Epithelial cell of prostate (primary cell): ENCODE measurements around the gene PRCC.

Experiments used
- DNase-seq: peaks from one replicate; pipeline ENCODE4 v3.0.0-alpha.2; 2011; ENCODE audit warnings: low read depth, low spot score
- H3K27ac ChIP-seq: fragments of 450-650 bp; 2 replicates; pipeline ENCODE4 v1.5.1; 2017; ENCODE audit warnings: mild to moderate bottlenecking

PRCC gene

DNA sequence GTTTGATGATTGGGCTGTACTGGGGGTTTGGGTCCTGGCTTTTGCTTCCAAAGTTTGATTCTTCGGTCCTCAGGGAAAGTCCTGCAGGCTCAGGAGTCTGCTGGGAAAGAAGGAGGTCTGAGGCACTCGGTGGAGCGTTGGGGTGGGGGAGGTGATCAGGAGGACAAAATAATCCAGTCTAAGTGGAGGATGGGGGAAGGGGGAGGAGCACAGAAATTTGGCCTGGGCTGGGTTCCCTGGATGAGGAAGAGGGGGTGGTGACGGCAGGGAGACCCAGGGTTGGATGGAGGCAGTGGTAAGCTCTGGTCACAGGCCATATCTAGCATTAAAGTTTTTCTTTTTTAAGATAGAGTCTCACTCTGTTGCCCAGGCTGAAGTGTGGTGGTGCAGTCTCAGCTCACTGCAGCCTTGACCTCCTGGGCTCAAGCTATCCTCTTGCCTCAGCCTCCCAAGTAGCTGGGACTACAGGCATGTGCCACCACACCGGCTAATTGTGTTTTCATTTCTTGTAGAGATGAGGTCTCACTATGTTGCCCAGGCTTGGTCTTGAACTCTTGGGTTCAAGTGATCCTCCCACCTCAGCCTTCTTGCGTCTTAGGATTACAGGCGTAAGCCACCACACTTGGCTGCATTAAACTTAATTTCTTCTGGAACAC is 42.5 kb downstream of the PRCC start:
- no peak for DNase-seq
- no peak overlapping the region for H3K27ac ChIP-seq

DNA sequence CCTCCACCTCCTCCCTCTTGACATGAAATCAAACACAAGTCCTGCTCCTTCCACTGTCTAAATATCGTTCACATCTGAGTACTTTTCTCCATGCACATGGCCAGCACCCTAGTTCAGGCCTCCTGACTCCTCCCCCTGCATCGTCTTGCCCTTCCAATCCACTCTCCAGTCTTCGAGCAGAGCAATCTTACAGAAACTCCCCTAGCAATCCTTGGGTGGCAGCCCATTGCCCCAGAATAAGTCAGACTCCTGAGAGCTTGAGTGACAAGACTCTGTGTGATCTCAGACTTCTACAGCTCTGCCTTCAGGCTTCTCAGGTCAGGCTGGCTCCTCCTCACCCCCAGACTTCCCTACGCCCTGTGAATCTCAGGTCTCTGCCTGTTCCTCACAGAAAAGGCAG is 43.8 kb downstream of the PRCC start:
- no peak overlapping the region for H3K27ac ChIP-seq

DNA sequence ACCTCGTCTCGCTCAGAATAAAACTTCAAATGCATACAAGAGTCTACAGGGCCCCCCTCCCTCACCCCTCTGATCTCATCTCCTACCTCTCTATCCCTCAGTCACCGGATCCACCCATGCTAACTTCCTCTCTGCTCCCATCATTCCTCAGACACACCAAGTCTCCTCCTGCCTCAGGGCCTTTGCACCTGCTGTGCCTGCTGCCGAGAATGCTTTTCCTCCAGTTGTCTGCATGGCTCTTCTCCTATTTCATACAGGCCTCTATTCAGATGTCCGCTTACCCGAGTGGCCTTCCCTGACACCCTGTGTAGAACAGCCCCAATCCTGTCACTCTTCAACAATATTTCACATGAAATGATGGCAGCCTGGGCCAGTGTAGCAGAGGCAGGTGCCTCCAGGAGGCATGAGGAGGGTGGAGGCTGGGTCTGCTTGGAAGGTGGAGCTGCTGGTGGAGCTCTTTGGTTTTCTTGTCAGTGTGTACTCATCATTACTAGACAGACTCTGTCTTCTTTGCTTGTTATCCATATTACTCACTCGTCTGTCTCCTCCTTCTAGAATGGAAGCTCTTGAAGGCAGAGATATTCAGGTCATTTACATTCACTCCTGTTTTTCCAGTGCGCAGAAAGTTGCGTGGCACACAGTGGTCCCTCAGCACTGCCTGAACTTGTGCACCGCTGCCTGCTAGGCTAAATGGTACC is 45.1 kb downstream of the PRCC start:
- H3K27ac ChIP-seq = no peak overlapping the region
- no peak for DNase-seq

More for the DNA sequence above, 43.8 kb downstream of the PRCC start:
- DNase-seq = no peak

DNA sequence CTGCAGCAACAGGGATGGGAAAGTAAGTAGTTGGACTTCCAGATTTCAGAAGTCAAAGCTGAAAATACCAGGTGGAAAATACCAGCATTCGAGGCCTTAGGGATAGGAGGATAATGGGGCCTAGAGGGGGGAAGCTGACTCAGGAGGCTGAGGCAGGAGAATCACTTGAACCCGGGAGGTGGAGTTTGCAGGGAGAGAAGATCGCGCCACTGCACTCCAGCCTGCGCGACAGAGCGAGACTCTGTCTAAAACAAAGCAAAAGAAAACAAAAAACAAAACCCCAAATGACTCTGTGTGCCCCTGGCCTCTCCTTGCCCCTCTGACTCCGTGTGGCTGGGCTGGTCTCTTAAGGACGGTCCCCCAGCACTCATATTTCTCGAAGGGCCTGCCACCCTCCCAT is 46.0 kb downstream of the PRCC start:
- H3K27ac ChIP-seq = no peak overlapping the region
- no peak for DNase-seq

DNA sequence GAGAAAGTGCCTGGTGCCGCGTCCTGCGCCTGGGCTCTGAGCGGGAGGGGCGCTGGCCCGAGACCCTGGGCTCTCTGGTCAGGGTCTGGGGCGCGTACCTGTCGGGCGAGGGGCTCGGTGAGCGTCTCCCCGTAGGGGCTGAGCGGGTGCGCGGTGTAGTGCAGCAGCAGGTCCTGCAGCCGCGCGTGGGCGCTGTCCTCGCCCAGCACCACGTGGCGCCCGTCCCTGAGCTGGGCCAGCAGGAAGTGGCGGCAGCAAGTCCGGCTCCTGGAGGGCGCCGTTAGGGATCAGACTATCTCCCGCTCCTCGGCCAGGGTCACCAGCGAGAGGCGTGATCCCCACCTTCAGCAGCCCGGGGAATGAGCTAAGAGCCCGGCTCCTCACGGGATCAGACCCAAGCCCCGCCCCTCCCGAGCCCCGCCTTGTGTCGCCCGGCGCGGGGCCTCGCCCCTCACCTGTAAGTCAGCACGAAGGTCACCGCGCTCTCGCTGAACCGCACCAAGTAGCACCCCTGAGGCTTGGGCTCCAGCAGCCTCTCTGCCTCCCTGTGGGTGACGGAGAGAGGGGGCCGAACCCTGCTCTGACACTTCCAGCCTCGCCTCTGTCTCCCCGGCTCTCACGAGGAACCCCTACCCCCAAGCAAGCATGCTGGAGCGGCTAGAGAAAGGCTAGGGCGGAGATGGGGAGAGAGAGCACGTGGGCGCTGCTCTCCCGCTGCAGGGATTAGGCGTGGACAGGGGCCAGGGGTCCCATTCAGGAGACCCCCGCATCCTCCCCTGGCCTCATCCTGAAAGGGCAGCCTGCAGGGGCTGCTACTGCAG is 46.6 kb downstream of the PRCC start:
- H3K27ac ChIP-seq = peak overlapping the region; percentile 55
- DNase-seq = no peak

DNA sequence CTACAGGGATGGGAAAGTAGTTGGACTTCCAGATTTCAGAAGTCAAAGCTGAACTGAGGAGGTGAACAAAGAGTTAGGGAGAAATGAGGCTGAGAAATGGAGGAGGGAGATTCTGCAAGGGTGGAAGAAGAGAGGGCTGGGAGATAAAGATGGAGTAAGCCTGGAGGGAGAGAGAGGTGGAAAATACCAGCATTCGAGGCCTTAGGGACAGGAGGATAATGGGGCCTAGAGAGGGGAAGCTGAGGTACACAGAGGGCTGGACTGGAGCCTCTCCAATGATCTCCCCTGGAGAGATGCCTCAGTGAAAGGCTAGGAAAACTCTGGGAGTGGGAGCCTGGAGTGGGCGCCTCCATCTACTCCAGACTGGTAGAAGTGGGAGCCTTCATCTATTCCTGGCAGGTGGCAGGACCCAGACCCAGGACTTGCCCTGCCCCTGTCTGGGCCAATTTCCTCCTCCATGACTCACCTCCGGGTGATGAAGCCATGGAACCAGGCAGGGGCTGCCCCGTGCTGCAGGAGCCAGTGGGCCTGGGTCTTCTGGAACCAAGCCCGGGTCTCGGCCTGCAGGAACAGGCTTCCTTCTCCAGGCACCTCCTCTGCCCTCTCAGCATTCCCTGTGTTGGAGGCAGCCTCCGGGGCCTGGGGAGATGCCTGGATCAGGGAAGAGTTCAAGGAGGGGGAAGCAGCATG is 47.4 kb downstream of the PRCC start:
- peak overlapping the region; percentile 55 for H3K27ac ChIP-seq
- DNase-seq = no peak

DNA sequence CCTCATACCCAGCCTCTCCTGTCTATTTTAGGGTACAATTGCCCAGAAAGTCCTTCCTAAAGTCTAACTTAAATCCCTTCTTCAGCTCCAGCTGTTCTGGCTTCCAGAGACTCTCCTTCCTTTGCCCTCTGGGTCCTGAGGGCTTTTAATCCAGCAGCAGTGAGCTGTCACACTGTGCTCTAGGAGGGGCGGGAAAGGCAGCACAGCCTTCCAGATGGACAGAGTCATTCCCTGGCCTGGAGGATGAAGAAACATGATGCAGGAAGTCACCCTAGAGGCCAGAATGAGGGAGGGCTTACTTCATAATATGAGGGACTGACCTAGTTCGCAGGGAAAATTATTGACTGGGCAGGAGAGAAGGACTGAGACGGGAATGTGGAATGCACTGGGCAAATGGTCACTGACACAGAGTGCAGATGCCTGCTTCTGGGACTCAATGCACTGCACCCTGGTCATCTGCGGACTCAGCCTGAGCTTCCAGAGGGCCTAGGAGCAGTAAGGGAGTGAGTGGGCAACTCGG is 48.0 kb downstream of the PRCC start:
- H3K27ac ChIP-seq = peak overlapping the region; percentile 55
- no peak for DNase-seq

DNA sequence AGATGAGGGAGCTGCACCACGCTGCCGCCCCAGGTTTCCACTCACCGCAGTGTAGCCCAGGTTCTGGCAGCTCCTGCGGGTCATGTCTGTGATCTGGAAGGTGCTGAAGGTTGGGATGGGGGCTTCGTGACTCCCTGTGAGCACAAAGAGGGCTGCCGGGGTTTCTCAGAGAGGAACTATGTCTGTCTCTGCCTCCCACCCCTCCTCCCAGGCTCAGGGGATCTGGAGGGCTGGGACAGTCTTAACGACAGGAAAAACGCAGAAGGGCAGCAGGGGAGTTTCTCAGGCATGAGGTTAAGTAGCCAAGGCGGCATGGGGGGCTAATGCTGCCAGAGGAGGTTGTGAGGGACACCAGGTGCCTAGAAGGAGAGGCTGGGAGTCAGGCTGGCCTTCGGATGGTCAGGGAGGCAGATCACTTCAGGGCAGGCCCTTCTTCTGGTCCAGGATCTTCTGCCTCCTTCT is 48.7 kb downstream of the PRCC start:
- DNase-seq = no peak
- peak overlapping the region; percentile 55 for H3K27ac ChIP-seq

DNA sequence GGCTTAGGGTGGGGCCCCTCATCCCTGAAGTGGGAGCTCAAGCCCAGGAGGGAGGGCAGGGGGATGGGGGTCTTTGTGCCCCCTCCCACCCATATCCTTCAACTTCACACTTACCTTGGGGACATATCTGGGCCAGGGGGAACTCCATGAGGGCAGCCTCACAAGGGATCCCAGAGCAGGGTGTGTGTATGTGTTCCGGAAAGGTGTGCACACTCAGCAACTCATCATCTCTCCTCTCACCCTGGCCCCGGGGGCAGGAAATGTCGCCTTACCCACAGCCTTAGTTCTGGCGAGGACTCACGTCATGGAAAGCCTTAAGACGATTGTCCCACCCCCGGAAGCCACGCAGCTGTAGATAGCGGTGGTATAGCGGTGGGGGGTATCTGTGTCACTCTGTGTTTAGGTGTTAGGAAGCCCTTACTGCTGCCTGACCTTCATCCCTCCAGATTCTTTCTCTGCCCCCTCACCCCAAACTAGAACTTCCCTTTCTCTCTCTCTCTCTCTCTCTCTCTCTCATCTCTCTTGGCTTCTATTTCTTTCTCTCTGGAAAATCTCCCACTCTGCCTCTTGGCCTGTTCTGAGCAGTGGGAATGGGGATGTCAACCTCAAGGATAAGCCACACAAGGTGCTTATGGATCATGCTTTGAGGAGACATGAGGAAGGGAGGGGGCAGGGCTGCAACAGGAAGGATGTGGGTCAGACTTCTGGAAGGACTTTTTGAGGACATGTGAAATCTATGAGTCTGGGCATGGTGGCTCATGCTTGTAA is 49.4 kb downstream of the PRCC start, which contains the start of gene SH2D2A:
Gene SH2D2A, minus strand, starts transcription at position 288 of the 768 bp plus-strand sequence. Its CDS starts 140 bp downstream, at position 148.
- H3K27ac ChIP-seq = peak within 1 kb of the TSS; percentile 55
- DNase-seq = no peak

DNA sequence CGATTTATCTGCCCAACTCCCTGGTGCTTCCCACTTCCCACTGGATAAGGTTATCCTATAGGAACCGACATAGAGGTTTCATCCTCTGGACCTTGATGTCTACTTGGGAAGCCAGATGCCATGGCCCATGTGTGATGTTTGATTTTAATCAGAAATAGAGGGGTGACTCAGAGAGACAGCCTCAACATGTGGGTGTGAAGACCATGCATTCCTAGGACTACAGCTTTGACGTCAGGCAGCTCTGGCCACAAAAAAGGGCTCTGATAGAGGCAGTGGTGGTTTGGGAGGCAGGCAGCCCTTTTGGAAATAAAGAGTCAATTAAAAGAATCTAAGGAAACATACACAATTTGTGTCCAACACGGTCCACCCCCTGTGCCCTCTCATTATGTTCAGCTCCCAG is 54.5 kb downstream of the PRCC start:
- H3K27ac ChIP-seq = no peak overlapping the region
- DNase-seq = no peak

DNA sequence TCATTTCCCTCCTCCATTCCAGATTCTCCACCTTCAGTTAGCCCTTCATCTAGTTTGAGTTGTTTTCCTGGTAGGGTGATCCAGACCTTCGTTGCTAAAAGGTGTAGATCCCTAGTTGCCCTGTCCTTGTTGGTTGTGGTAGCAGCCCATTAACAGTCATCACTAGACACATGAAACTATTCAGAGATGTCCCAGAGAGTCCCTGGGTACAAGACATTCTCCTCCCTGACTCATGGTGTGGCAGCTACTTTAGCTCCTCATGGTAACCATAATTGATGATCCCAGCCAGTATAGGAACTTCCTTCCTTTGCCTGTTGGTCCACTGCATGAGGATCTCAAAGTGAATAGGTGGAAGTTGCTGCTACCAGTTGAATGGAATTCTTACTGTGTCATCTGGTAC is 55.3 kb downstream of the PRCC start:
- no peak overlapping the region for H3K27ac ChIP-seq
- DNase-seq = no peak

DNA sequence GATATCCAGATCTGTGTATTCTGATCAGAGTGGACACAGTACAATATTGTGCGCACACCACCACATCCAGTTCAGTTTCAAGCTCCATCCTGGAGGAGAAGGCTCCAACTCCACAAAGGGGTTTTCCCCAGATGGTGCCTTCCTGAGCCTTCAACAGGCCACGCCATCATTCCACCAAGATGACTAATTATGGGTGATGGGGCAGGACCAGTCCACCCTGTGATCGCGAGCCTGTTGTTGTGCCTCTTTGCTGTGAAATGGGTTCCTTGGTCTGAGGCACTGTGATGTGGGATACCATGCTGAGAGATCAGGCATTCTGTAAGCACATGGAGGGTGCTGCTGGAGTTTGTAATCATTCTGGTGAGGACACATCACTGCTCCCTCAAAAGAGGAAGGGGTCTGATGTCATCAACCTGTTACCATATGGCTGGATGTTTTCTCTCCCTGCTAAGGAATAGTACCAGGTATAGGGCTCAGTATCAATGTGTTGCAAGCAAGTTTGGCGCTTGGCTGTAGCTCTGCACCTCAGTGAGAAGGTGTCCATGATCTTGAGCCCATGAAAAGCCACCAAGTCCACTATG is 56.0 kb downstream of the PRCC start:
- H3K27ac ChIP-seq = no peak overlapping the region
- no peak for DNase-seq

DNA sequence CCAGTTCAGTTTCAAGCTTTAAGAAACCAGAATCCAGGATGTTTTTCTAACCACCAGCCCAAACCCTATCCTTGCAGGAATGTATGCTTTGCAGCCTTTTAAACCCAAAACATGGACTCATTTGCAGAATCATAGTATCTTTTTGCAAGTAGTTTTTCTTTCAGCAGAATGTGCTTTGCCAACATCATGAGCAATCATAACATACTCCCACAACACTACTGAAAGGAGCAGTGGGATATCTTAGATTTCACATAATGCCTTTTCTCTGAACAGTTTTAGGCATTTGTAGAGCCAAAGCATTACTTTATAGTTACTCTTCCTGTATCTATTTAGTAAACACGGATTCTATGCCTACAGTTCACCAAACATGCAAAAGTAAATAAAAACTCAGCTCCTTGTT is 59.3 kb downstream of the PRCC start:
- no peak overlapping the region for H3K27ac ChIP-seq
- DNase-seq = no peak

DNA sequence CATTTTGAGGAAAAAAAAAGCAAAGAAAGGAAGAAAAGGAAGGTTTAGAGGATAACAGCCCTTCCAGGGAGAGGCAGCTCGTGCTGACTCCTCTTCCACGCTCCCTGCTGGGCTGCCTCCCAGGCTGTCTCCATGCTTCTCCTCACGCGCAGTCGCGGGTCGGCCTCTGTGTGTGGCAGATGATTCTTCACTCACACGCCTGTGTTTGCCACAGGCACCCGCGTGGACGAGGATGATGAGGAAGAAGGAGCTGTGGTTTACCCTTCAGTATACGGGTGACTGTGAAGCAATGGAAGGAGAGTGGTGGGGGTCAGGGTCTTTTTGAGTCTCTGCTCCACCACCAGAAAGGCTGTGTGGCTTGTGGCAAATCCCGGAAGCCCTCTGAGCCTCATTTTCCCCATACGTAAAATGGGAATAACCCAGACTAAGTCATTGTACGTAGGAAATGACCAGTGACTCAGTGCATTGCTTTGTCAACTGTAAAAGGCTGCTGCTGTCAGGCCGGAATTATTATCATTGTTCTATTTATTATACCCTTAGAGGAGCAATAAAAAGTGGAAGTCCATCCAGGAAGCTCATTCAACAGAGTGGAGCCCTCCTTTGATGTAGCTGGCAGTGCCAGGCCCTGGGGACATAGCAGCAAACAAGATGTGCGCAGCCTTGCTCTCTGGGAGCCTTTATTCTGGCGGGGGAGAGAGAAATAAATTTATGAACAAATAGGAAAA is 61.2 kb downstream of the PRCC start:
- no peak overlapping the region for H3K27ac ChIP-seq
- no peak for DNase-seq

DNA sequence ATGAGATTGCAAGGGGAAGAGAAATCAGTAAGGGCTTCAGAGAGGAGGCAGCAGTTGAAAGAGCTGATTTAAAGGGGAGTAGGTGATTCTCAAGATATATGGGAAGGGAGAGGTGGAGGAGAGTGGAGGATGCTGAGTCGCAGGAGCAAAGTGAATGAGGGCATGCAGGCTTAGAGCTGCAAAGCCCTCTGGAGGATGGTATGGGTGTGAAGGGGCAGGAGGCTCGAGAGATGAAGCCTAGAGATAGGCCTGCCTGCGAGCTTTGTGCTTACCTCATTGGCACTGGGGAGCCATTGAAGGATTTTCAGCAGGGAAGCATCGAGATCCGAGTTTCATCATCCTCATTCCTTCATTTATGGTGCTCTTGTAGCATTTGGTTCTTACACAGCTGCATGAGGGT is 65.1 kb downstream of the PRCC start:
- no peak for DNase-seq
- no peak overlapping the region for H3K27ac ChIP-seq

DNA sequence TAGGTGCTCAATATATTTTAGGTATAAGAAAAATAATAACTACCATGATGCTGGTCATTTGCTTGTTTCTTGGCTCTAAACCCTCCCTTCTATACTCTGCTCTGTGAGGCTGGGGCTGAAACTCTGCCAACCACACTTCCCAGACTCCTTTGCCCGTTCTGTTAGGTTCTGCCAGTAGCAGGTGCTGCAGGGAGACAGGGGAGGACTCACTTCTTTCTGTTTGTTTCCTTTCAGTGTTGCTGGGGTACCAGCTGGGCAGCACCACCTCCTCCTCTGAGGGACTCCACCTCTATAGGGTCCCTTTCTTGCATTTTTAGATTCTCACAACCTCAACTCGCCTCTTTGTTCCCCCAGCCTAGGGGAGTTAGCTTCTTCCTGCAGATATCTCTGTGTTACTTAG is 66.3 kb downstream of the PRCC start:
- H3K27ac ChIP-seq = no peak overlapping the region
- no peak for DNase-seq

DNA sequence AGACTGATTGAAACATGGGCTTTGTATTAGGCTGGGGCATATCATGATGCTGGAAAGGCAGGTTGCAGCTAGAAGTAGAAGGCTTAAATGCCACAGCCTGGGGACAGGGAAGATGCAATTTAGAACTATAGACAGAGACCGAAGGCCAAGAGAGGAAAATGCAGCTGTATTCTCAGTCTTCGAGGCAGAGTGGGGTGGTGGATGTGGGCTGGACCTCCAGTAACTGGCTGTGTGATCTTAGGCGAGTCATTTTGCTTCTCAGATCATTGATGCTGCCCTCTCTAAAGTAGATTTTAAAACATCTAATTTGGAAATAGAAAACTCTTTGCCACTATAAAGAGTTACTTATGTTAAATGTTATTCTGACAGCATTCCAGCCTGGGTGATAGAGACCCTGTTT is 67.0 kb downstream of the PRCC start:
- no peak overlapping the region for H3K27ac ChIP-seq
- no peak for DNase-seq

DNA sequence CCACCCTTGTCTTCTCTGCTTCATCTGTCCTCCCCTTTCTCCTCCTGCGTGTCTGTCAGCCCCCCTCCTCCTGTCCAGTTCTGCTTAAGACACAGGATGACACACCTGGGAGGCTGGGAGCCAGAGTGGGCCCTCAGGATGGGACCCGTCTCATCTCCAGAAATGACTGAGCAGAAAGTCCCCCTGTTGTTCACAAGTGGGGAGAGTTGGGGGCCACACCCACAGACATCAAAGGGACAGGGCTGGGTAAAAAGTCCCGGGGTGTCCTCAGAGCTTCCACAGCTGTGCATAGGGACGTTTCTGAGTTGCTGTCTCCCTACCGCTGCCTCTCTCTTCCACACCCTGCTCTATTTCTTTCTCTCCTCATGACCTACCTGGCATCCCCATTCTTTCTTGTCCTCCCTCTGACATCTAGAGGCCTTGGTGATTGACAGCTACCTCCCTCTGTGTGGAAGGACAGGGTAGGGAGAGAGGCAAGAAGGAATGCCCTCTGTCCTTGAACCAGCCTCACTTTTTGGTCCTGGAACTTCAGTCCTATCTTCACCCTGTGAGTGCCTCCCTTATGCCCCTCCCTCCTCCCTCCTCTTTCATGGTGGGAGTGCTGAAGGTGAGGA is 68.8 kb downstream of the PRCC start:
- no peak overlapping the region for H3K27ac ChIP-seq
- DNase-seq = no peak
